ENCODE data around the gene DOCK2.

DOCK2 gene

GRCh38 chr5:170112876-170113521, 475.9 kb downstream of the DOCK2 start:
- TF ChIP-seq CTCF (IDR thresholded peaks at IDR 0.05) (no peak), ZFX (IDR thresholded peaks at IDR 0.05; ENCODE audit: borderline replicate concordance) (no peak)
- H3K27ac ChIP-seq: no peak overlapping the region

- H3K27ac ChIP-seq: no peak overlapping the region
- no peak for TF ChIP-seq CTCF (IDR thresholded peaks at IDR 0.05)
- no peak for TF ChIP-seq ZFX (IDR thresholded peaks at IDR 0.05; ENCODE audit: borderline replicate concordance)
Observed at GRCh38 chr5:170113522-170113900, 476.4 kb downstream of the DOCK2 start.

GRCh38 chr5:170114271-170114670, 477.2 kb downstream of the DOCK2 start:
- H3K27ac ChIP-seq: no peak overlapping the region
- TF ChIP-seq CTCF (IDR thresholded peaks at IDR 0.05) (no peak), ZFX (IDR thresholded peaks at IDR 0.05; ENCODE audit: borderline replicate concordance) (no peak)

- TF ChIP-seq CTCF (IDR thresholded peaks at IDR 0.05) (no peak), ZFX (IDR thresholded peaks at IDR 0.05; ENCODE audit: borderline replicate concordance) (no peak)
- H3K27ac ChIP-seq: no peak overlapping the region
Observed at GRCh38 chr5:170115925-170116324, 478.9 kb downstream of the DOCK2 start.

GRCh38 chr5:170117736-170118135, 480.7 kb downstream of the DOCK2 start:
- no peak overlapping the region for H3K27ac ChIP-seq

GRCh38 chr5:170120576-170120975, 483.5 kb downstream of the DOCK2 start:
- TF ChIP-seq ZFX (IDR thresholded peaks at IDR 0.05; ENCODE audit: borderline replicate concordance): no peak
- no peak for TF ChIP-seq CTCF (IDR thresholded peaks at IDR 0.05)

More at GRCh38 chr5:170117736-170118135, 480.7 kb downstream of the DOCK2 start:
- TF ChIP-seq ZFX (IDR thresholded peaks at IDR 0.05; ENCODE audit: borderline replicate concordance) (no peak), CTCF (IDR thresholded peaks at IDR 0.05) (no peak)

GRCh38 chr5:170121321-170121720, 484.2 kb downstream of the DOCK2 start:
- TF ChIP-seq CTCF (IDR thresholded peaks at IDR 0.05) (no peak), ZFX (IDR thresholded peaks at IDR 0.05; ENCODE audit: borderline replicate concordance) (no peak)
- no peak overlapping the region for H3K27ac ChIP-seq

More at GRCh38 chr5:170120576-170120975, 483.5 kb downstream of the DOCK2 start:
- H3K27ac ChIP-seq: no peak overlapping the region
